GM12873 (cell line): ENCODE results near the gene GPR63.

Experiments
- CTCF ChIP-seq: IDR thresholded peaks from 2 replicates; pipeline ENCODE4 v1.5.1; 2012; ENCODE audit warnings: low read depth, mild to moderate bottlenecking, moderate library complexity, low read length, control low read depth; ENCODE audit not compliant: insufficient read depth; ENCODE audit errors: missing control alignments

The GPR63 gene

GRCh38 chr6:96837081-96837971 lies at the start of gene GPR63:
TSS of gene GPR63 (minus strand) at chr6:96837477. CDS start at chr6:96799731, 37,746 bp downstream.
- TF ChIP-seq CTCF, result no peak

GRCh38 chr6:96886519-96886918 lies 49.2 kb upstream of the GPR63 start:
- TF ChIP-seq CTCF, result no peak

GRCh38 chr6:96878143-96878542 lies 40.9 kb upstream of the GPR63 start:
- TF ChIP-seq CTCF, result no peak

GRCh38 chr6:96876886-96877545 lies 39.7 kb upstream of the GPR63 start:
- no peak for TF ChIP-seq CTCF

- no peak for TF ChIP-seq CTCF
Measured at GRCh38 chr6:96872976-96873375, 35.7 kb upstream of the GPR63 start.

- TF ChIP-seq CTCF, result no peak
Measured at GRCh38 chr6:96865055-96865405, 27.8 kb upstream of the GPR63 start.

- TF ChIP-seq CTCF, result no peak
Measured at GRCh38 chr6:96864216-96865054, 27.2 kb upstream of the GPR63 start.
